HCT116 (cell line): Measurements from ENCODE around the gene EXOC5. TPM values are rescaled to one million over a fixed set of nuclear protein-coding genes. Genes with fewer than 3 reads are reported as not detected.

Experiments used
- ATAC-seq: fragments of 200-7000 bp; cut with Tn5 transposase; 2 replicates; pipeline ENCODE4 v1.9.1; 2020; ENCODE audit warnings: mild to moderate bottlenecking, moderate library complexity
- BruUV-seq: library from RNA; stranded (reverse); fragments of 400-500 nt; replicated peaks from 2 replicates; lab custom pipeline; 2021; lab: Mats Ljungman, UMichigan
- CTCF ChIA-PET: fragments of 300-600 bp; sonication (Branson Sonifier 250); formaldehyde crosslinking; loops from one replicate; lab custom pipeline; 2021; ENCODE audit warnings: antibody characterized with exemption; lab: Charles Lee
- POLR2A ChIA-PET: fragments of 300-600, 350-600 bp; sonication (Branson Sonifier 250); formaldehyde crosslinking; loops from one replicate; lab custom pipeline; 2021; ENCODE audit warnings: antibody characterized with exemption; lab: Charles Lee
- RAD21 ChIA-PET, 2 experiments: fragments of 300-600 bp; sonication (Branson Sonifier 250); formaldehyde crosslinking; loops; one replicate each; lab custom pipeline; 2023; ENCODE audit warnings: low total read pairs in 2 of 2; ENCODE audit not compliant: uncharacterized antibody in 2 of 2, unreplicated experiment in 2 of 2, low non-redundant PET in 1 of 2; lab: Charles Lee
- DNase-seq: peaks from one replicate; pipeline ENCODE4 v3.0.0-alpha.2; 2010; ENCODE audit warnings: low read depth, low spot score
- H2AFZ ChIP-seq: fragments of 200-600 bp; shearing (Covaris generic), sonication (generic); 2 replicates; pipeline ENCODE4 v1.6.1; 2017; ENCODE audit warnings: low read depth, mixed run types, mixed read lengths, antibody characterized with exemption, low read length; ENCODE audit not compliant: poor library complexity, severe bottlenecking
- H3K27ac ChIP-seq: 2 replicates; pipeline ENCODE4 v1.5.1; 2012; ENCODE audit warnings: low read depth, low read length
- H3K27me3 ChIP-seq: fragments of 200-600 bp; sonication (generic); 2 replicates; pipeline ENCODE4 v1.6.1; 2016; ENCODE audit warnings: mixed run types, low read length, mixed read lengths; ENCODE audit not compliant: insufficient read depth
- H3K36me3 ChIP-seq, 2 experiments: fragments of 200-500 bp in 1 of 2; fragments of 200-600 bp in 1 of 2; sonication (Bioruptor generic) in 1 of 2; sonication (generic) in 1 of 2; 2 replicates each; pipeline versions ENCODE4 v1.5.1 to v1.6.1; 2014 to 2016; ENCODE audit warnings: low read length in 2 of 2, inconsistent platforms in 1 of 2, mixed read lengths in 1 of 2, mixed run types in 1 of 2; ENCODE audit not compliant: insufficient read depth in 2 of 2, control insufficient read depth in 1 of 2
- H3K4me1 ChIP-seq, 2 experiments: fragments of 200-600 bp in 1 of 2; sonication (generic) in 1 of 2; 2 replicates each; pipeline versions ENCODE4 v1.5.1 to v1.6.1; 2012 to 2017; ENCODE audit warnings: low read length in 2 of 2, inconsistent platforms in 1 of 2, mild to moderate bottlenecking in 1 of 2, mixed read lengths in 1 of 2, mixed run types in 1 of 2, moderate library complexity in 1 of 2; ENCODE audit not compliant: insufficient read depth in 2 of 2, control insufficient read depth in 1 of 2
- H3K4me2 ChIP-seq: fragments of 200-600 bp; sonication (generic); 2 replicates; pipeline ENCODE4 v1.6.1; 2017; ENCODE audit warnings: mixed run types, low read length, mixed read lengths
- H3K4me3 ChIP-seq, 2 experiments: fragments of 200-600 bp in 1 of 2; sonication (generic) in 1 of 2; replicated peaks in 1 of 2; 2 replicates each; pipeline ENCODE4 v1.5.1; 2011 to 2016; ENCODE audit warnings: low read length in 2 of 2, control low read depth in 1 of 2, low read depth in 1 of 2, mild to moderate bottlenecking in 1 of 2, mixed read lengths in 1 of 2, mixed run types in 1 of 2
- H3K79me2 ChIP-seq: fragments of 200-600 bp; sonication (generic); 2 replicates; pipeline ENCODE4 v1.6.1; 2017; ENCODE audit warnings: mild to moderate bottlenecking, mixed run types, low read length, moderate library complexity, mixed read lengths; ENCODE audit not compliant: insufficient read depth
- H3K9ac ChIP-seq: fragments of 200-600 bp; sonication (generic); 2 replicates; pipeline ENCODE4 v1.6.1; 2016; ENCODE audit warnings: low read length, mixed read lengths
- H3K9me2 ChIP-seq: fragments of 200-600 bp; sonication (generic), shearing (Covaris generic); 2 replicates; pipeline ENCODE4 v1.6.1; 2017; ENCODE audit warnings: mixed run types, mild to moderate bottlenecking, moderate library complexity; ENCODE audit not compliant: insufficient read depth
- H3K9me3 ChIP-seq, 2 experiments: fragments of 200-500 bp in 1 of 2; fragments of 200-600 bp in 1 of 2; sonication (Bioruptor generic) in 1 of 2; sonication (generic) in 1 of 2; 2 replicates each; pipeline ENCODE4 v1.6.1; 2014 to 2017; ENCODE audit warnings: low read length in 2 of 2, mixed read lengths in 2 of 2, inconsistent platforms in 1 of 2, low read depth in 1 of 2, mild to moderate bottlenecking in 1 of 2, mixed run types in 1 of 2, moderate library complexity in 1 of 2; ENCODE audit not compliant: control insufficient read depth in 1 of 2, insufficient read depth in 1 of 2
- H4K20me1 ChIP-seq: fragments of 200-600 bp; sonication (generic), shearing (Covaris generic); 2 replicates; pipeline ENCODE4 v1.6.1; 2017; ENCODE audit warnings: mixed run types, mild to moderate bottlenecking, moderate library complexity; ENCODE audit not compliant: insufficient read depth
- ATF3 ChIP-seq: IDR thresholded peaks from 2 replicates; pipeline ENCODE4 v1.6.1; 2012
- CBX3 ChIP-seq: IDR thresholded peaks from 2 replicates; pipeline ENCODE4 v1.6.1; 2012; ENCODE audit warnings: low read depth
- EGR1 ChIP-seq: IDR thresholded peaks from 2 replicates; pipeline ENCODE4 v1.6.1; 2012; ENCODE audit warnings: low read depth
- EZH2 ChIP-seq: fragments of 200-600 bp; sonication (generic); IDR thresholded peaks from 2 replicates; pipeline ENCODE4 v1.6.1; 2017; ENCODE audit warnings: antibody characterized with exemption, mixed run types
- EZH2phosphoT487 ChIP-seq: fragments of 200-600 bp; IDR thresholded peaks from 2 replicates; pipeline ENCODE4 v1.6.1; 2018; ENCODE audit warnings: antibody characterized with exemption, borderline replicate concordance
- MAX ChIP-seq: IDR thresholded peaks from 2 replicates; pipeline ENCODE4 v1.6.1; 2012
- POLR2A ChIP-seq: IDR thresholded peaks from 2 replicates; pipeline ENCODE4 v1.7.0; 2011; ENCODE audit warnings: borderline replicate concordance; ENCODE audit not compliant: insufficient read depth, insufficient read length; ENCODE audit errors: extremely low read depth
- REST ChIP-seq: IDR thresholded peaks from 2 replicates; pipeline ENCODE4 v1.6.1; 2012; ENCODE audit warnings: low read depth
- TCF7L2 ChIP-seq: IDR thresholded peaks from 2 replicates; pipeline ENCODE4 v1.7.0; 2011; ENCODE audit warnings: borderline replicate concordance, inconsistent platforms; ENCODE audit not compliant: insufficient read depth, insufficient read length; ENCODE audit errors: extremely low read depth
- ZNF274 ChIP-seq: fragments of 200-500 bp; sonication (Bioruptor generic); IDR thresholded peaks from 2 replicates; pipeline ENCODE4 v1.6.1; 2014; ENCODE audit warnings: mild to moderate bottlenecking, low read depth, low read length, inconsistent platforms
- intact Hi-C: fragments of 100-400 bp; cut with micrococcal nuclease; formaldehyde crosslinking; loops from 2 replicates; pipeline ENCODE4 v1.10.0; 2022
- total RNA-seq: library from RNA; stranded (reverse); gene quantifications from one replicate; pipeline ENCODE4 v1.2.1, GENCODE V29; 2021; ENCODE audit not compliant: unreplicated experiment

EXOC5 gene
- total RNA-seq, 1 experiment from 2014 or later: 54.2 TPM

- BruUV-seq: no TSS peak
- intact Hi-C loops: loop anchor here (5.0 to 10.0 kb wide), 2 partner anchors 745 to 807 kb away; no protein-coding TSS in a partner anchor
- H4K20me1 ChIP-seq: no peaks in the 10 kb centered on the region
- H3K27ac ChIP-seq: no peak overlapping the region
- H3K4me3 ChIP-seq: no peak overlapping the region
- CTCF ChIA-PET: interaction anchor here (1.3 kb wide), 1 partner anchor 16 kb away, joined by 3 read pairs; no protein-coding TSS in a partner anchor
- H3K4me2 ChIP-seq: no peak overlapping the region
- H3K4me1 ChIP-seq: no peaks in the 10 kb centered on the region
- DNase-seq (no peak), ATAC-seq (no peak)
- H3K36me3 ChIP-seq: no peaks in the 10 kb centered on the region
- no peaks in the 10 kb centered on the region for H3K27me3 ChIP-seq
- H3K9ac ChIP-seq: no peak overlapping the region
- H2AFZ ChIP-seq: no peak overlapping the region
- POLR2A ChIA-PET: no interaction called here
- RAD21 ChIA-PET: no interaction called here
- H3K9me3 ChIP-seq: no peaks in the 10 kb centered on the region
- no peaks in the 10 kb centered on the region for H3K79me2 ChIP-seq
- no peaks in the 10 kb centered on the region for H3K9me2 ChIP-seq
- TF ChIP-seq TCF7L2 (no peak), ZNF274 (no peak), POLR2A (no peak), ATF3 (no peak), EZH2 (no peak), REST (no peak), EZH2phosphoT487 (no peak), EGR1 (no peak), MAX (no peak), CBX3 (no peak)
Observed at GRCh38 chr14:57299511-57299910, 30.8 kb upstream of the EXOC5 start.
